ENCODE measurements around the gene POU5F2. TPM values are rescaled to one million over a fixed set of nuclear protein-coding genes. Genes with fewer than 3 reads are reported as not detected.

The POU5F2 gene
- total and polyA plus RNA-seq, 2 of the 8 experiments (the other 6 are each of a cell fraction or from before 2014, with no cell fraction given): 0.06 to 0.08 TPM

DNA sequence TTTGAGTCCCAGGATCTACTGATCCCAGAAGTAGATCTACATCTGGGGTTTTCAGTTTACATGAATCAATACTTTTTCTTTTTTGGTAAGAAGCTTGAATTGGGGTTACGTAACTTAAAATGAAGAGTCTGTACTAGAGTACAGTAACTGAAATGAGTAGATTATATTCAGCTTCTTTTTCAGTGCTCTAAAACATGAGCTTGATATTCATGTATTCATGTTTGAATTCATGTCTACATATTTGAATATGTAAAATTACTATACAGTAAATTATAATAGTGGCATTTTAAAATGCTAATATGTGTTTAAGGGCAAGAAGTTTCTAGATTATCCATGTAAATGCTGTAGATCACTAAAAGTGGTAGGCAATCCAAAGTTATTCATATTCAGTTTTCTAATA is 14.8 kb downstream of the POU5F2 start (continued):
- TF ChIP-seq, protein P1, sequence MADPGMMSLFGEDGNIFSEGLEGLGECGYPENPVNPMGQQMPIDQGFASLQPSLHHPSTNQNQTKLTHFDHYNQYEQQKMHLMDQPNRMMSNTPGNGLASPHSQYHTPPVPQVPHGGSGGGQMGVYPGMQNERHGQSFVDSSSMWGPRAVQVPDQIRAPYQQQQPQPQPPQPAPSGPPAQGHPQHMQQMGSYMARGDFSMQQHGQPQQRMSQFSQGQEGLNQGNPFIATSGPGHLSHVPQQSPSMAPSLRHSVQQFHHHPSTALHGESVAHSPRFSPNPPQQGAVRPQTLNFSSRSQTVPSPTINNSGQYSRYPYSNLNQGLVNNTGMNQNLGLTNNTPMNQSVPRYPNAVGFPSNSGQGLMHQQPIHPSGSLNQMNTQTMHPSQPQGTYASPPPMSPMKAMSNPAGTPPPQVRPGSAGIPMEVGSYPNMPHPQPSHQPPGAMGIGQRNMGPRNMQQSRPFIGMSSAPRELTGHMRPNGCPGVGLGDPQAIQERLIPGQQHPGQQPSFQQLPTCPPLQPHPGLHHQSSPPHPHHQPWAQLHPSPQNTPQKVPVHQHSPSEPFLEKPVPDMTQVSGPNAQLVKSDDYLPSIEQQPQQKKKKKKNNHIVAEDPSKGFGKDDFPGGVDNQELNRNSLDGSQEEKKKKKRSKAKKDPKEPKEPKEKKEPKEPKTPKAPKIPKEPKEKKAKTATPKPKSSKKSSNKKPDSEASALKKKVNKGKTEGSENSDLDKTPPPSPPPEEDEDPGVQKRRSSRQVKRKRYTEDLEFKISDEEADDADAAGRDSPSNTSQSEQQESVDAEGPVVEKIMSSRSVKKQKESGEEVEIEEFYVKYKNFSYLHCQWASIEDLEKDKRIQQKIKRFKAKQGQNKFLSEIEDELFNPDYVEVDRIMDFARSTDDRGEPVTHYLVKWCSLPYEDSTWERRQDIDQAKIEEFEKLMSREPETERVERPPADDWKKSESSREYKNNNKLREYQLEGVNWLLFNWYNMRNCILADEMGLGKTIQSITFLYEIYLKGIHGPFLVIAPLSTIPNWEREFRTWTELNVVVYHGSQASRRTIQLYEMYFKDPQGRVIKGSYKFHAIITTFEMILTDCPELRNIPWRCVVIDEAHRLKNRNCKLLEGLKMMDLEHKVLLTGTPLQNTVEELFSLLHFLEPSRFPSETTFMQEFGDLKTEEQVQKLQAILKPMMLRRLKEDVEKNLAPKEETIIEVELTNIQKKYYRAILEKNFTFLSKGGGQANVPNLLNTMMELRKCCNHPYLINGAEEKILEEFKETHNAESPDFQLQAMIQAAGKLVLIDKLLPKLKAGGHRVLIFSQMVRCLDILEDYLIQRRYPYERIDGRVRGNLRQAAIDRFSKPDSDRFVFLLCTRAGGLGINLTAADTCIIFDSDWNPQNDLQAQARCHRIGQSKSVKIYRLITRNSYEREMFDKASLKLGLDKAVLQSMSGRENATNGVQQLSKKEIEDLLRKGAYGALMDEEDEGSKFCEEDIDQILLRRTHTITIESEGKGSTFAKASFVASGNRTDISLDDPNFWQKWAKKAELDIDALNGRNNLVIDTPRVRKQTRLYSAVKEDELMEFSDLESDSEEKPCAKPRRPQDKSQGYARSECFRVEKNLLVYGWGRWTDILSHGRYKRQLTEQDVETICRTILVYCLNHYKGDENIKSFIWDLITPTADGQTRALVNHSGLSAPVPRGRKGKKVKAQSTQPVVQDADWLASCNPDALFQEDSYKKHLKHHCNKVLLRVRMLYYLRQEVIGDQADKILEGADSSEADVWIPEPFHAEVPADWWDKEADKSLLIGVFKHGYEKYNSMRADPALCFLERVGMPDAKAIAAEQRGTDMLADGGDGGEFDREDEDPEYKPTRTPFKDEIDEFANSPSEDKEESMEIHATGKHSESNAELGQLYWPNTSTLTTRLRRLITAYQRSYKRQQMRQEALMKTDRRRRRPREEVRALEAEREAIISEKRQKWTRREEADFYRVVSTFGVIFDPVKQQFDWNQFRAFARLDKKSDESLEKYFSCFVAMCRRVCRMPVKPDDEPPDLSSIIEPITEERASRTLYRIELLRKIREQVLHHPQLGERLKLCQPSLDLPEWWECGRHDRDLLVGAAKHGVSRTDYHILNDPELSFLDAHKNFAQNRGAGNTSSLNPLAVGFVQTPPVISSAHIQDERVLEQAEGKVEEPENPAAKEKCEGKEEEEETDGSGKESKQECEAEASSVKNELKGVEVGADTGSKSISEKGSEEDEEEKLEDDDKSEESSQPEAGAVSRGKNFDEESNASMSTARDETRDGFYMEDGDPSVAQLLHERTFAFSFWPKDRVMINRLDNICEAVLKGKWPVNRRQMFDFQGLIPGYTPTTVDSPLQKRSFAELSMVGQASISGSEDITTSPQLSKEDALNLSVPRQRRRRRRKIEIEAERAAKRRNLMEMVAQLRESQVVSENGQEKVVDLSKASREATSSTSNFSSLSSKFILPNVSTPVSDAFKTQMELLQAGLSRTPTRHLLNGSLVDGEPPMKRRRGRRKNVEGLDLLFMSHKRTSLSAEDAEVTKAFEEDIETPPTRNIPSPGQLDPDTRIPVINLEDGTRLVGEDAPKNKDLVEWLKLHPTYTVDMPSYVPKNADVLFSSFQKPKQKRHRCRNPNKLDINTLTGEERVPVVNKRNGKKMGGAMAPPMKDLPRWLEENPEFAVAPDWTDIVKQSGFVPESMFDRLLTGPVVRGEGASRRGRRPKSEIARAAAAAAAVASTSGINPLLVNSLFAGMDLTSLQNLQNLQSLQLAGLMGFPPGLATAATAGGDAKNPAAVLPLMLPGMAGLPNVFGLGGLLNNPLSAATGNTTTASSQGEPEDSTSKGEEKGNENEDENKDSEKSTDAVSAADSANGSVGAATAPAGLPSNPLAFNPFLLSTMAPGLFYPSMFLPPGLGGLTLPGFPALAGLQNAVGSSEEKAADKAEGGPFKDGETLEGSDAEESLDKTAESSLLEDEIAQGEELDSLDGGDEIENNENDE (IDR thresholded peaks at IDR 0.05; ENCODE audit: insufficient replicate concordance, low read length): no peak
- TF ChIP-seq, protein P2, sequence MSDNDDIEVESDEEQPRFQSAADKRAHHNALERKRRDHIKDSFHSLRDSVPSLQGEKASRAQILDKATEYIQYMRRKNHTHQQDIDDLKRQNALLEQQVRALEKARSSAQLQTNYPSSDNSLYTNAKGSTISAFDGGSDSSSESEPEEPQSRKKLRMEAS (IDR thresholded peaks at IDR 0.05): no peak
- TF ChIP-seq, protein P3, sequence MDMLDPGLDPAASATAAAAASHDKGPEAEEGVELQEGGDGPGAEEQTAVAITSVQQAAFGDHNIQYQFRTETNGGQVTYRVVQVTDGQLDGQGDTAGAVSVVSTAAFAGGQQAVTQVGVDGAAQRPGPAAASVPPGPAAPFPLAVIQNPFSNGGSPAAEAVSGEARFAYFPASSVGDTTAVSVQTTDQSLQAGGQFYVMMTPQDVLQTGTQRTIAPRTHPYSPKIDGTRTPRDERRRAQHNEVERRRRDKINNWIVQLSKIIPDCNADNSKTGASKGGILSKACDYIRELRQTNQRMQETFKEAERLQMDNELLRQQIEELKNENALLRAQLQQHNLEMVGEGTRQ (IDR thresholded peaks at IDR 0.05; ENCODE audit: low read length): no peak
- TF ChIP-seq SP2 (IDR thresholded peaks at IDR 0.05; ENCODE audit: low read length) (no peak), YY1 (IDR thresholded peaks at IDR 0.05; ENCODE audit: low read depth, low read length) (no peak), JUN (IDR thresholded peaks at IDR 0.05; ENCODE audit: low read depth, low read length) (no peak), GABPA (IDR thresholded peaks at IDR 0.05; ENCODE audit: borderline replicate concordance, insufficient read depth, low read length) (no peak), BCL11A (IDR thresholded peaks at IDR 0.05; ENCODE audit: low read depth in 2 of 2, low read length in 2 of 2) (no peak), PHF8 (conservative IDR thresholded peaks at IDR 0.05; ENCODE audit: low read depth, low read length) (no peak), POU5F1 (IDR thresholded peaks at IDR 0.05; ENCODE audit: low read depth, low read length) (no peak)
